Jurkat, Clone E6-1 (cell line): ENCODE measurements around the gene AFAP1L1.
A peak's percentile ranks its signal among the peaks of the same experiment; 100 is the strongest.

Experiments
- DNase-seq: peaks from one replicate; pipeline ENCODE4 v3.0.0-alpha.2; 2011; ENCODE audit warnings: low read depth, low spot score
- H3K4me3 ChIP-seq: 2 replicates; pipeline ENCODE4 v1.5.1; 2011; ENCODE audit warnings: mild to moderate bottlenecking, low read length, control low read depth, moderate library complexity

Gene AFAP1L1

DNA sequence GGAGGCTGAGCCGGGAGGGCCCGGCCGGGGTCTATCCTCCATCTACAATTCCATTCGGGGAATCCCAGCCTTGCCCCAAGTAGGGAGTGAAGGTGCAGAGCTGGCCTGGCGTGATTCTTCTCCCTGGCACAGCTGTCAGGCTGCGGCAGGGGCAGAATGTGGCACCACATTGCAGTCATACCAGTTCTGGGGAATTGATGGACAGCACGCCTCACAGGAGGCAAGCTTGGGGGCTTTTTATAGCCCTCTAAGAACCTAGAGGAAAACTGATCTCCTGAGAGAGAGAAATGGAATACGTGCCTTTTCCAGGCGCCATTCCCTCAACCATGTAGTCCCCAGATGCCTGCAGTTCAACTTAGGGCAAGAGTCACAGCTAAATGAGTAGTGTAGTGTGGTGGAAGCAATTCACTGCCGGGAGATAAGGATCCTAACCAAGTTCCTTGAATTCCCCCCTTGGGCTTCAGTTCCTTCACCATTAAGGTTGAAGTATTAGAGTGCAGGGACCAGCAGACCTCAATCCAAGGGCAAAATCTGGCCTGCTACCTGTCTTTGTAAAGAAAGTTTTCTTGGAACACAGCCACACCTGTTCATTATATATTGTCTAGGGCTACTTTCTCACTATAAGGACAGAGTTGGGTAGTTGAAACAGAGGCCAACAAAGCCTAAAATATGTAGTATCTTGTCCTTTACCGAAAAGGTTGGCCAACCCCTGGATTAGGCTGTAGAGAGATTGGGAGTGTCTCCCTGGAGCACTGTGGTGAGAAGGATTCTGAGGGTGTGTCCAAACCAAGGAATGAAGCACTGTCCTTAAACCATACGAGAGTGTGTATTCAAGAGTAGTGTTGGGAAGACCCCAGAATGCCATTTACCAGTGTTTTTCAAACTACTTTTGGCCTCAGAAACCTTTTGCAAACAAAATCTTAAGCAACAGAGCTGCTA, 10.6 kb downstream of the AFAP1L1 start:
- no peak for DNase-seq
- H3K4me3 ChIP-seq: no peak overlapping the region

DNA sequence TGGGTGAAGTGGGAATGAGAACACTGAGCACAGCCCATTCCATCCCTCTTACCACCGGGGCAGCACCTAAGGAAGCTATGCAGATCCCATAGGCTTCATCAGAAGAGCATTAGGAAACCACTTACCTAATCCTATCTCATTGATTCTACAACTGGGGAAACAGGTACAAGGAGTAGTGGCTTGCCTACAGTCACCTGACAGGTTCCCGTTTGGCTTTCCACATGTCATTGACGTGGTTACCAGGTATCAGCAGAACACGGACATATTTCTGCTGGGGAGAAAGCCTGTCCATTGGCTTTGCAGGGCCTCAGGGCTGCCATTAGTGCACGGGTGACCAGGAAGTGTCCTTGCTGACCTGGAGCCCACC, 11.3 kb downstream of the AFAP1L1 start:
- no peak overlapping the region for H3K4me3 ChIP-seq
- no peak for DNase-seq

DNA sequence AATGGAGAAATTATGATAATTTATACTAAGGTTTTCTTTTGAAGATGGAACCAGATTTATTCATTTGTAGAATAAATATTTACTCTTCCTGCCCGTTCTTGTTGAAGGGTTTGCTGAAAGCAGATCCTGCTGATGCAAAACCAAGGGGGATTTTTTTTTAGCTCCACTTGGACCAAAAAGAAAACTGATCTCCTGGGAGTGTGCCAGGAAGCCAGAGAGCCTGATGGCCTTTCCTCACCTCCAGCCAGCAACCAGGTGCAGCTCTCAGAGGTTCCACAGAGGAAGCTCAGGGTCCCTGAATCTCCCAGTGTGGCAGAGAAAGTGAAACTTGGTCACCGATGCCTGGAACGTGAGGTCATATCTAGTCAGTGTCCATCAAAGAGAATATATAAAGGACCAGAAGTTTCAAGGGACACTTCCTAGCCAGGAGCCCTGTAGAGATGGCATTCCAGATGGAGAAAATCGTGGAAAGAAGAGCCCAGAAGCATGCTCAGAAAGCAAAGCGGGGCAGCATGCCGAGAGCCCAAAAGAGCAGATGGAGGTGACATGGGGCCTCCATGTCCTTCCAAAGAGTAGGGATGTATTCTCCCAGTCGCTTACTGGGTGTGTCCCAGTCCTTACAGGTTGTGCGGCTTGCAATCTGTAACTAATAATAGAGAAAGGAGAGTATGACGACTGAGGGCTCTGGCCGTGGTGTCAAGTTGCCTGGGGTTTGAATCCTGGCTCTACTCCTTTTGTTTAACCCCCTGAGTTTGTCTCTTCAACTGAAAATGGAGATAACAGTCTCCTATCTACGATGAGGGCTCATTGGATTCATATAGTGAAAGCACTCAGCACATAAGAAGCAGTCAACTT, 12.2 kb downstream of the AFAP1L1 start:
- H3K4me3 ChIP-seq: no peak overlapping the region
- DNase-seq: no peak

DNA sequence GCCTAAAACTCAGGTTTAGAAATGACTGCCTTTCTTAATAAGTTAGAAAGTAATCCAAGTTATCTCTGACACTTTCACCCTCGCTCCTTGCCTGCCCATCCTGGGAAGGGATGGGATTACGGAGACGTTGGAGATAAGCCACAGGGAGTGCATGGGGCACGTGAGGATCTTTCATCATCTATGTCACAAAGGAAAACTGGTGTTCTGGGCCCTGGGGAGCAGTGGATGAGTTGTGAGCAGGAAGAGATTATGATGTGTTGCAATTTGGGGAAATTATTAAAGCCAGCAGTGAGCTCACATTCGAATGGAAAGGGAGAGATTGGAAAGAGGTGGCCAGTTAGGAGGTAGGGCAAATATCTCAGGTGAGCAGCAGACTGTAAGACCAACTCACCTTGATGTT, 12.8 kb downstream of the AFAP1L1 start:
- DNase-seq: no peak
- no peak overlapping the region for H3K4me3 ChIP-seq

DNA sequence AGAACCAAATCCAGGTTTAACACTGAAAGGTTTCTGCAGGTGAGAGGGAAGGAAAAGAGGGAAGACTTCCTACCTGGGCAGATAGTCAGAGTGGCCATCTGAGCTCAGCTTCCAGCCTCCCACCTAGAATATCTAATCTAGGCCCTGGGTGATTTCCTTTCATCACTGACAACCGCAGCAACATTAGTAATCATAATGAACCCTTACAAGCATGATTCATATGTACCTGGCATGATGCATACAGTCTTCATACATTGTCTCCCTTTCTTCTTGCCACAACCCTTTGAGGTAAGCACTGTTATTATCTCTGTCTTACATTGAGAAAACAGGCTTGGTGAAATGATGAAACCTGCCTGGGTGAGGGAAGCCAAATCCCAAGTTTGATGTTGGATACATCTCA, 13.5 kb downstream of the AFAP1L1 start:
- no peak overlapping the region for H3K4me3 ChIP-seq
- no peak for DNase-seq

GRCh38 chr5:149288436-149288835, 16.8 kb downstream of the AFAP1L1 start:
- H3K4me3 ChIP-seq: no peak overlapping the region
- DNase-seq: no peak

- H3K4me3 ChIP-seq: no peak overlapping the region
Observed at GRCh38 chr5:149289301-149289700, 17.6 kb downstream of the AFAP1L1 start.

DNA sequence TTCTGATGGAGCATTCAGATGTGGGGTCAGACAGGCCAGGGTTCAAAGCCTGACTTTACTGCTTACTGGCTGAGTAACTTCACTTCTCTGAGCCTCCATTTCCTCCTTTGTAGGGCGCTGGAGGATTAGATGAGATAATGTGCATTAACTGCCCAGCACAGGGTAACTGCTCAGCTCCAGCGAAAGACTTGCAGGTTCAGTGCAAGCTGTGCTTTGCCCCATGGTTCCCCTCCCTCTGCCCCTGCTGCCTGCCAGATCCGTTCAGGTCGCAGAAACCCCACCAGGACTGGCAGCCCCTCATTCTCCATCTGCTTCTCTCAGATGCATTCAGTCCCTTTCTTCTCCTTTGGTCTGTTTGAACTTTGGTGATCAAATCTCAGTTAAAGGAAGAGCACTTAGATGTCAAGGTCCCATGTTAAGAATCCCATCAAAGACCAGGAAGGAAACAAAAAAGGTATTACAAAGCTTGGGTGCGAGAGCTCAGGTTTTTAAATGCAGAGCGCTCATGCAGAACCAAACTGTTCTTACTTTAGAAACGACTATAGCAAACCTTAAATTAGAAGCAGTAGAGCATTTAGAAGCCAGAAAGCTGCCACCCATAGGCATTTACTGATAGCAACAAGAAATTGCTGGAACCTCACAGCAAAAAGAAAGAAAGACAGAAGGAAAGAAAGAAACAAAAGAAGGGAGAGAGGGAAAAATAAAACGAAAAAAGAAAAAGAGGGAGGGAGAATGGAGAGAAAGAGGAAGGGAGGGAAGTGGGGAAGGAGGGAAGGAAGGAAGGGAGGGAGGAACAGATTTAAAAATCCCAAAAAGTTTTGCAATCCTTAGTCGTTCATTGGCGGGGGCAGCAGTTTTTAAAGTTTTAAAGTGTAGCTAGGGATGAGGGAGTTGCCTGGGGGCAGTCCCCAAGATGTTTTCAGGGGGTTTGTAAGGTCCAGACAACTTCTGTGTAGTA, 23.5 kb downstream of the AFAP1L1 start:
- DNase-seq: peak; percentile 84
- H3K4me3 ChIP-seq: no peak overlapping the region

More at GRCh38 chr5:149289301-149289700, 17.6 kb downstream of the AFAP1L1 start:
- no peak for DNase-seq

DNA sequence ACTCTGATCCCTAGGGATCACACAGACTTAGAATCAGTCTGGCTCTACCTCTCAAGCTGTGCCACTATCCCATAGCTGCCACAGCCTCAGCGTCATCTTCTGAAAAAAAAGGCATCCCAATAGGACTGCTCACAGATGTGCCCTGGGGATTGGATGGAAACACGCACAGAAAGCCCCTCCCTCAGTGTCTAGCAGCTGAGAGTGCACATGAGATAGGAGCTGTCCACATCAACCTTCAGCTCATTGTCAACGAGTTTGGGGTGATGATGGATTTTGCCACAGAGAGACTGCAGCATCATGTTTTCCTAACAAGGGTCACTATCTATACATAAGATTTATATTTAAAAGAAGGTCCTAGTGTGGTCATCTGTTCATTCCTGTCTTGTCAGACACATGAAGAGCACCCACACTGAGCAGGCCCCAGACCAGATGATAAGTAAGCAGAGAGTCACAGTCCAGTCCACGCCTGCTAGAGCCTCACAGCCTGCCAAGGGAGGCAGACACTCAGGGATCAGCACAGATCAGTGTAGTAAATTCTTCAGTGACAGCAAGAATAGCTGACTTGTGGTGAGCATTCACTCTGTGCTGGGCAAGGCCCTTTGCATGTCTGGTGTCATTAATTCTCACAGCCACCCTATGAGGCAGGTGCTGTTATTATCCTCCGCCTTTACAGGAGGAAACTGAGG, 25.8 kb downstream of the AFAP1L1 start:
- no peak for DNase-seq
- no peak overlapping the region for H3K4me3 ChIP-seq

- DNase-seq: no peak
- H3K4me3 ChIP-seq: no peak overlapping the region
Observed at GRCh38 chr5:149298163-149298562, 26.5 kb downstream of the AFAP1L1 start.

DNA sequence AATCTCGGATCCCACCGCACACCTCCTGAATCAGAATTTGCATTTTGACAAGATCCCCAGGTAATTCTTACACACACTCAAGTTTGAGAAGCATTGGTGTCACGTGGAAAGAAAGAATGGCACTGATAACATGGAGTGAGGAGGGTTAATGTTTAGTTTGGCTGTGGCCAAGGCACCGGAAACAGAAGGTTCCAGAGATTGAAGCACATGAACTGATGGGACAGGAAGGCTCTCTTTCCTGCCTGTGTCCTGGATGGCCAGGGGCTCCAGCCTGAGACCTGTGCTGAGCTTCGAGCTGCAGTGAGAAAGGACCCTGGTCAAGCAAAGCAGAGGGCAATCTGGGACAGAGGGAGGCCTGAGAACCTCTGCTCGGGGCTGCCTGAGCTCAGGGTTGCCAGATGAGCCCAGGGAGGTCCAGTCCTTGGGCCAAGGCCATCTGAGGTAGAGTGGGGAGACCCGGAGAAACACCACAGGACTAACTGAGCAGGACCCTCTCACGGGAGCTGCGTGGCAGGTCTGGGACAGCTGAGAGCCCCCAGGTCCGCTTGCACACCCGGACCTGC, 27.3 kb downstream of the AFAP1L1 start:
- H3K4me3 ChIP-seq: no peak overlapping the region
- DNase-seq: no peak

DNA sequence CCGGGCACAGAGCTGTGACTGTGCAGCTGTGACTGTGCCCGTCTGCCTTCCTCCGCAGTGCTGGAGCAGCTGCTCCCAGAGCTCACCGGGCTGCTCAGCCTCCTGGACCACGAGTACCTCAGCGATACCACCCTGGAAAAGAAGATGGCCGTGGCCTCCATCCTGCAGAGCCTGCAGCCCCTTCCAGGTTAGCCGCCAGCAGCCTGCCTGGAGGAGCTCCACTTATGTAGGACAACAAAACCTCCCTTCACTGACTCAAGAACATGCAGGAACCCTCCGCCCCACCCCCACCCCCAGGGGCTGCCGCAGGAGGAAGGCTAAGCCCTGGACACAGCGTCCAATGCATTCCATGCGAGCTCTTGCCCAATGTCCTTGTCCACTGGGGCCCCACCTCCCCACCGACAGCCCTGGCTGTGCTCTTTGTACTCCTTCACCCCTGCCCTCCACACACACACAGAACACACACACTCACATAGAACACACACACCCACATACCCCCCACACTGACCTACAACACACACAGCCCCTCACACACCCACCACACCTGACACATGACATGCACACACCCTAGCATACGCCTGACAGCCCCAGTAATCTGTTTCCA, 27.9 kb downstream of the AFAP1L1 start:
- no peak overlapping the region for H3K4me3 ChIP-seq
- DNase-seq: no peak

- H3K4me3 ChIP-seq: no peak overlapping the region
- DNase-seq: no peak
Observed at GRCh38 chr5:149300441-149300840, 28.8 kb downstream of the AFAP1L1 start.

- no peak for DNase-seq
Observed at GRCh38 chr5:149301049-149301743, 29.5 kb downstream of the AFAP1L1 start.

GRCh38 chr5:149301744-149302380, 30.2 kb downstream of the AFAP1L1 start:
- no peak for DNase-seq
- H3K4me3 ChIP-seq: no peak overlapping the region

More at GRCh38 chr5:149301049-149301743, 29.5 kb downstream of the AFAP1L1 start:
- no peak overlapping the region for H3K4me3 ChIP-seq

DNA sequence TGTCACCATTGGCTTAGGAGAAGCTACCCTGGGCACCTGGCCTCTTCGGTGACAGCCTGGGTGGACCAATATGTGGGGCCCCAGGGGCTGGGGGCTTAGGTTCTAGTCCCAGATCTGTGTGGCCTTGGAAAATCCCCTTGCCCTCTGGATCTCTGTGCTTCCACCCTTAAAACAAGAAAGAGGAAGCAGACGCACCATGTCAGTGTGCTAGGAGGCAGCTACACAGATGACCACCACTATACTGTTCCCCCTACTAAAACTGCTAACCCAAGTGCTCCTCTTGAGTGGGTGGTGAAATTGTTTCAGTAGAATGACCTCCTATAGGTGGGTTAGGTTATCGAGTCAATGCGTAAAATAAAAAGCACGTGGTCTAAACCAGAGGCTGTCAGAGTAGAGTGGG, 31.0 kb downstream of the AFAP1L1 start:
- H3K4me3 ChIP-seq: no peak overlapping the region
- DNase-seq: no peak

- no peak overlapping the region for H3K4me3 ChIP-seq
- DNase-seq: no peak
Observed at GRCh38 chr5:149303210-149303609, 31.6 kb downstream of the AFAP1L1 start.
